Ascending aorta (tissue), 2 donors: ENCODE data around the gene EFCAB12. TPM values are rescaled to one million over a fixed set of nuclear protein-coding genes. Genes with fewer than 3 reads are reported as not detected.

Experiments
- DNase-seq, 2 donors: peaks; one replicate each; pipeline ENCODE4 v3.0.0-alpha.2; 2019; ENCODE audit warnings: low spot score in 2 of 2
- H3K27ac ChIP-seq, 2 donors: fragments of 200-600 bp; sonication (generic); one replicate each; pipeline ENCODE4 v1.5.1; 2016 to 2017; ENCODE audit warnings: mild to moderate bottlenecking in 1 of 2
- H3K27me3 ChIP-seq: fragments of 200-600 bp; sonication (generic); one replicate; pipeline ENCODE4 v1.5.1; 2017
- H3K36me3 ChIP-seq, 2 donors: fragments of 200-600 bp; sonication (generic); one replicate each; pipeline ENCODE4 v1.5.1; 2016
- H3K4me1 ChIP-seq, 2 donors: fragments of 200-600 bp; sonication (generic); one replicate each; pipeline ENCODE4 v1.5.1; 2016 to 2017; ENCODE audit warnings: mild to moderate bottlenecking in 1 of 2
- H3K4me3 ChIP-seq, 2 donors: fragments of 200-600 bp; sonication (generic); one replicate each; pipeline ENCODE4 v1.5.1; 2016 to 2017; ENCODE audit warnings: mild to moderate bottlenecking in 1 of 2
- H3K9me3 ChIP-seq, 2 donors: fragments of 200-600 bp; sonication (generic); one replicate each; pipeline ENCODE4 v1.5.1; 2016
- CTCF ChIP-seq, 3 experiments: fragments of 200-600 bp in 2 of 3; fragments of 450-650 bp in 1 of 3; sonication (generic) in 2 of 3; IDR thresholded peaks; one replicate each; pipeline ENCODE4 v1.5.1; 2016 to 2019; ENCODE audit warnings: antibody characterized with exemption in 3 of 3, mild to moderate bottlenecking in 1 of 3, moderate library complexity in 1 of 3
- intact Hi-C: fragments of 100-400 bp; cut with DNase I; formaldehyde crosslinking; loops from one replicate; pipeline ENCODE4 v1.15.1; 2023
- total RNA-seq: library from RNA; depleted of rRNA; stranded (reverse); fragments of >200 nt; gene quantifications from one replicate; pipeline ENCODE4 v1.1.0, GENCODE V29; 2016

The EFCAB12 gene
- total RNA-seq, 1 donor from 2014 or later, result not detected

- DNase-seq, result no peak
- TF ChIP-seq CTCF (IDR thresholded peaks at IDR 0.05), result no peak
- Histone ChIP-seq H3K27me3 (no peaks in the 10 kb centered on the region), H3K4me3 (no peak overlapping the region), H3K9me3 (no peaks in the 10 kb centered on the region), H3K4me1 (no peaks in the 10 kb centered on the region), H3K36me3 (peaks cover 0 to 3% of the 10 kb centered on the region in 2 donors), H3K27ac (no peak overlapping the region)
- intact Hi-C loops, result no loop called here
Measured at GRCh38 chr3:129375099-129375498, 53.3 kb downstream of the EFCAB12 start.

- intact Hi-C loops, result no loop called here
- no peak for DNase-seq
Measured at GRCh38 chr3:129371041-129371826, 57.2 kb downstream of the EFCAB12 start.

GRCh38 chr3:129370248-129370964, 58.0 kb downstream of the EFCAB12 start:
- H3K27ac ChIP-seq, result no peak overlapping the region
- no peaks in the 10 kb centered on the region for H3K4me1 ChIP-seq
- no peaks in the 10 kb centered on the region for H3K9me3 ChIP-seq
- TF ChIP-seq CTCF (IDR thresholded peaks at IDR 0.05), result no peak
- no peak overlapping the region for H3K4me3 ChIP-seq
- no peak for DNase-seq
- peaks cover 0 to 3% of the 10 kb centered on the region in 2 donors for H3K36me3 ChIP-seq
- intact Hi-C loops, result no loop called here
- no peaks in the 10 kb centered on the region for H3K27me3 ChIP-seq

More at GRCh38 chr3:129371041-129371826, 57.2 kb downstream of the EFCAB12 start:
- no peaks in the 10 kb centered on the region for H3K4me1 ChIP-seq
- H3K9me3 ChIP-seq, result no peaks in the 10 kb centered on the region
- H3K36me3 ChIP-seq, result peaks cover 0 to 3% of the 10 kb centered on the region in 2 donors
- no peak overlapping the region for H3K27ac ChIP-seq
- TF ChIP-seq CTCF (IDR thresholded peaks at IDR 0.05), result no peak
- no peaks in the 10 kb centered on the region for H3K27me3 ChIP-seq
- no peak overlapping the region for H3K4me3 ChIP-seq

GRCh38 chr3:129369711-129370110, 58.7 kb downstream of the EFCAB12 start:
- TF ChIP-seq CTCF (IDR thresholded peaks at IDR 0.05), result no peak
- Histone ChIP-seq H3K9me3 (no peaks in the 10 kb centered on the region), H3K36me3 (no peaks in the 10 kb centered on the region), H3K27ac (no peak overlapping the region), H3K4me1 (no peaks in the 10 kb centered on the region), H3K4me3 (no peak overlapping the region), H3K27me3 (no peaks in the 10 kb centered on the region)
- intact Hi-C loops, result no loop called here
- DNase-seq, result no peak

- H3K9me3 ChIP-seq, result no peaks in the 10 kb centered on the region
- no peak for TF ChIP-seq CTCF (IDR thresholded peaks at IDR 0.05)
- no peaks in the 10 kb centered on the region for H3K36me3 ChIP-seq
- no peak overlapping the region for H3K27ac ChIP-seq
- no peak for DNase-seq
- H3K4me1 ChIP-seq, result no peaks in the 10 kb centered on the region
- H3K27me3 ChIP-seq, result no peaks in the 10 kb centered on the region
- H3K4me3 ChIP-seq, result no peak overlapping the region
- intact Hi-C loops, result no loop called here
Measured at GRCh38 chr3:129367821-129368220, 60.6 kb downstream of the EFCAB12 start.
